GM18526 (cell line): Measurements from ENCODE around the gene SLC26A9.

Experiments used
- POLR2A ChIP-seq: IDR thresholded peaks from 3 replicates; pipeline ENCODE4 v1.6.1; 2011; ENCODE audit not compliant: insufficient read length; ENCODE audit errors: extremely low read depth

SLC26A9 gene

GRCh38 chr1:205976708-205977401 lies 33.6 kb upstream of the SLC26A9 start:
- TF ChIP-seq POLR2A: no peak

GRCh38 chr1:205976036-205976435 lies 32.8 kb upstream of the SLC26A9 start:
- no peak for TF ChIP-seq POLR2A

GRCh38 chr1:205975387-205975998 lies 32.2 kb upstream of the SLC26A9 start:
- TF ChIP-seq POLR2A: no peak

GRCh38 chr1:205974712-205975111 lies 31.5 kb upstream of the SLC26A9 start:
- no peak for TF ChIP-seq POLR2A

- no peak for TF ChIP-seq POLR2A
These were observed 30.3 kb upstream of the SLC26A9 start for GRCh38 chr1:205973377-205974232.

- no peak for TF ChIP-seq POLR2A
These were observed 29.4 kb upstream of the SLC26A9 start for GRCh38 chr1:205972491-205973168.

- TF ChIP-seq POLR2A: no peak
These were observed 28.8 kb upstream of the SLC26A9 start for GRCh38 chr1:205972081-205972480.

GRCh38 chr1:205971082-205971481 lies 27.8 kb upstream of the SLC26A9 start:
- TF ChIP-seq POLR2A: no peak

GRCh38 chr1:205970486-205970885 lies 27.2 kb upstream of the SLC26A9 start:
- no peak for TF ChIP-seq POLR2A

GRCh38 chr1:205969229-205969628 lies 26.0 kb upstream of the SLC26A9 start:
- TF ChIP-seq POLR2A: no peak

GRCh38 chr1:205967554-205968335 lies 24.5 kb upstream of the SLC26A9 start:
- TF ChIP-seq POLR2A: no peak

GRCh38 chr1:205965036-205965884 lies 22.0 kb upstream of the SLC26A9 start:
- no peak for TF ChIP-seq POLR2A

GRCh38 chr1:205963352-205964155 lies 20.3 kb upstream of the SLC26A9 start:
- TF ChIP-seq POLR2A: no peak
